Measurements from ENCODE around the gene TST. TPM values are rescaled to one million over a fixed set of nuclear protein-coding genes. Genes with fewer than 3 reads are reported as not detected.

The TST gene
- total RNA-seq, 4 donors from 2014 or later: 47.9 to 114 (median 62.5) TPM

GRCh38 chr22:37056246-37056645 is 37.0 kb upstream of the TST start:
- TF ChIP-seq CTCF (IDR thresholded peaks at IDR 0.05) (no peak), POLR2A (IDR thresholded peaks at IDR 0.05) (no peak)
- H3K4me3 ChIP-seq (ENCODE audit: low read depth, poor library complexity, severe bottlenecking): no peak overlapping the region
- intact Hi-C loops (cut with DNase I; ENCODE audit: low total_unique reads): no loop called here
- DNase-seq (ENCODE audit: low spot score in 2 of 2): no peak
- WGBS, 2 donors: 95 to 97% methylated on average over 13 of the region's 13 CpGs

GRCh38 chr22:37054600-37055365 is 35.5 kb upstream of the TST start:
- 91 to 93% methylated on average over 20 of the region's 20 CpGs for WGBS, 2 donors
- intact Hi-C loops (cut with DNase I; ENCODE audit: low total_unique reads): no loop called here
- no peak for DNase-seq (ENCODE audit: low spot score in 2 of 2)
- TF ChIP-seq CTCF (IDR thresholded peaks at IDR 0.05): no peak
- no peak for TF ChIP-seq POLR2A (IDR thresholded peaks at IDR 0.05)
- no peak overlapping the region for H3K4me3 ChIP-seq (ENCODE audit: low read depth, poor library complexity, severe bottlenecking)

- DNase-seq (ENCODE audit: low spot score in 2 of 2): no peak
- no peak for TF ChIP-seq CTCF (IDR thresholded peaks at IDR 0.05)
- no peak for TF ChIP-seq POLR2A (IDR thresholded peaks at IDR 0.05)
- intact Hi-C loops (cut with DNase I; ENCODE audit: low total_unique reads): no loop called here
- WGBS, 2 donors: 59 to 63% methylated on average over 7 of the region's 8 CpGs
- no peak overlapping the region for H3K4me3 ChIP-seq (ENCODE audit: low read depth, poor library complexity, severe bottlenecking)
These were observed 34.8 kb upstream of the TST start for GRCh38 chr22:37054056-37054395.

- intact Hi-C loops (cut with DNase I; ENCODE audit: low total_unique reads): no loop called here
- DNase-seq (ENCODE audit: low spot score in 2 of 2): no peak
- H3K4me3 ChIP-seq (ENCODE audit: low read depth, poor library complexity, severe bottlenecking): no peak overlapping the region
- 40 to 44% methylated on average over 16 of the region's 16 CpGs for whole genome bisulfite sequencing, 2 donors
- no peak for TF ChIP-seq POLR2A (IDR thresholded peaks at IDR 0.05)
- TF ChIP-seq CTCF (IDR thresholded peaks at IDR 0.05): no peak
These were observed 34.2 kb upstream of the TST start for GRCh38 chr22:37053310-37054055.

- 73 to 86% methylated on average over 24 to 25 of the region's 25 CpGs for WGBS, 2 donors
- no peak for TF ChIP-seq CTCF (IDR thresholded peaks at IDR 0.05)
- no peak for TF ChIP-seq POLR2A (IDR thresholded peaks at IDR 0.05)
- intact Hi-C loops (cut with DNase I; ENCODE audit: low total_unique reads): no loop called here
- peak overlapping the region; percentile 54 for H3K4me3 ChIP-seq (ENCODE audit: low read depth, poor library complexity, severe bottlenecking)
- DNase-seq (ENCODE audit: low spot score in 2 of 2): no peak
These were observed 33.4 kb upstream of the TST start for GRCh38 chr22:37052386-37053309.
